HepG2 (cell line): ENCODE measurements around the gene THAP3. TPM values are rescaled to one million over a fixed set of nuclear protein-coding genes. Genes with fewer than 3 reads are reported as not detected.

Experiments used
- BRD4 ChIP-seq: sonication (generic); formaldehyde crosslinking; IDR thresholded peaks from 2 replicates; pipeline ENCODE4 v1.4.0; 2020; ENCODE audit warnings: missing genetic modification reagents
- CAMTA2 ChIP-seq: sonication (generic); formaldehyde crosslinking; IDR thresholded peaks from 2 replicates; pipeline ENCODE4 v1.4.0; 2020; ENCODE audit warnings: mild to moderate bottlenecking, missing genetic modification reagents, borderline replicate concordance
- CHD2 ChIP-seq: IDR thresholded peaks from 2 replicates; pipeline ENCODE4 v1.6.1; 2011; ENCODE audit warnings: low read depth, low read length, improper control_type of control experiment
- CHD4 ChIP-seq: fragments of 200-600 bp; sonication (generic); IDR thresholded peaks from 2 replicates; pipeline ENCODE4 v1.7.0; 2017; ENCODE audit warnings: mild to moderate bottlenecking, low read length, borderline replicate concordance
- HHEX ChIP-seq: IDR thresholded peaks from 2 replicates; pipeline ENCODE4 v1.6.1; 2016; ENCODE audit warnings: control low read depth
- HNF1B ChIP-seq: sonication (generic); formaldehyde crosslinking; IDR thresholded peaks from 2 replicates; pipeline ENCODE4 v1.5.1; 2020; ENCODE audit warnings: mild to moderate bottlenecking, moderate library complexity, missing genetic modification reagents
- HNRNPH1 ChIP-seq: fragments of 200-400 bp; formaldehyde crosslinking; optimal IDR thresholded peaks from 2 replicates; pipeline ENCODE3; 2017; ENCODE audit warnings: mild to moderate bottlenecking, low read depth, low read length
- HNRNPK ChIP-seq: fragments of 200-400 bp; formaldehyde crosslinking; IDR thresholded peaks from 2 replicates; pipeline ENCODE4 v1.6.1; 2018; ENCODE audit warnings: low read length, low read depth, moderate library complexity, mild to moderate bottlenecking; ENCODE audit not compliant: poor library complexity, severe bottlenecking
- ISL2 ChIP-seq: sonication (generic); formaldehyde crosslinking; IDR thresholded peaks from 2 replicates; pipeline ENCODE4 v1.5.0; 2020; ENCODE audit warnings: missing genetic modification reagents
- MXD3 ChIP-seq: IDR thresholded peaks from 2 replicates; pipeline ENCODE4 v1.6.1; 2016; ENCODE audit warnings: mild to moderate bottlenecking, missing biosample characterization, missing genetic modification reagents
- NFKBIZ ChIP-seq: IDR thresholded peaks from 2 replicates; pipeline ENCODE4 v1.6.1; 2018; ENCODE audit warnings: missing genetic modification reagents, missing compliant biosample characterization
- SAFB2 ChIP-seq: sonication (generic); formaldehyde crosslinking; IDR thresholded peaks from 2 replicates; pipeline ENCODE4 v1.5.1; 2020; ENCODE audit warnings: missing genetic modification reagents, low read depth, mild to moderate bottlenecking, borderline replicate concordance
- TAF1 ChIP-seq: sonication (generic); formaldehyde crosslinking; IDR thresholded peaks from 2 replicates; pipeline ENCODE4 v1.4.0; 2020; ENCODE audit warnings: missing genetic modification reagents
- TP53 ChIP-seq: sonication (generic); formaldehyde crosslinking; conservative IDR thresholded peaks from 2 replicates; pipeline ENCODE4 v1.4.0; 2020; ENCODE audit warnings: missing genetic modification reagents
- TSC22D2 ChIP-seq: sonication (generic); formaldehyde crosslinking; IDR thresholded peaks from 2 replicates; pipeline ENCODE4 v1.5.1; 2020; ENCODE audit warnings: missing genetic modification reagents, mild to moderate bottlenecking, borderline replicate concordance
- U2AF1 ChIP-seq: fragments of 200-400 bp; formaldehyde crosslinking; optimal IDR thresholded peaks from 2 replicates; pipeline ENCODE3; 2017; ENCODE audit warnings: mild to moderate bottlenecking, low read depth, low read length
- YY1 ChIP-seq: IDR thresholded peaks from 2 replicates; pipeline ENCODE4 v1.6.1; 2011; ENCODE audit warnings: low read length, low read depth, moderate library complexity, mild to moderate bottlenecking; ENCODE audit not compliant: insufficient read depth, insufficient replicate concordance
- ZBTB20 ChIP-seq: sonication (generic); formaldehyde crosslinking; IDR thresholded peaks from 2 replicates; pipeline ENCODE4 v1.8.1; 2023; ENCODE audit warnings: missing genetic modification reagents, low read depth, mild to moderate bottlenecking, borderline replicate concordance
- ZKSCAN1 ChIP-seq: fragments of 150-350 bp; IDR thresholded peaks from 2 replicates; pipeline ENCODE4 v1.6.1; 2014; ENCODE audit warnings: low read length
- ZNF296 ChIP-seq: sonication (generic); formaldehyde crosslinking; conservative IDR thresholded peaks from 2 replicates; pipeline ENCODE4 v1.5.0; 2020; ENCODE audit warnings: mild to moderate bottlenecking, missing genetic modification reagents
- ZNF451 ChIP-seq: sonication (generic); formaldehyde crosslinking; IDR thresholded peaks from 2 replicates; pipeline ENCODE4 v1.5.0; 2020; ENCODE audit warnings: mild to moderate bottlenecking, missing genetic modification reagents
- ZNF468 ChIP-seq: sonication (generic); formaldehyde crosslinking; IDR thresholded peaks from 2 replicates; pipeline ENCODE4 v1.8.0; 2022; ENCODE audit warnings: mild to moderate bottlenecking, moderate library complexity, missing genetic modification reagents
- polyA plus RNA-seq, 8 experiments: library from polyadenylated mRNA; depleted of rRNA in 3 of 8; stranded (reverse) in 7 of 8; unstranded in 1 of 8; fragments of >200 nt; fragmentation: Illumina TruSeq in 4 of 8; extraction: Trizol in 4 of 8; gene quantifications; 2 replicates each; pipeline versions ENCODE4 v1.2.1 to v1.2.3, GENCODE V29; 2011 to 2016; ENCODE audit warnings: low read depth in 4 of 8, missing spikeins in 1 of 8, mixed read lengths in 1 of 8; ENCODE audit not compliant: insufficient read depth in 1 of 8
- total RNA-seq, 5 experiments: library from RNA; depleted of rRNA; stranded (reverse); fragments of >200 nt; fragmentation: Illumina TruSeq; extraction: Trizol; gene quantifications; 2 replicates each; pipeline ENCODE4 v1.2.3, GENCODE V29; 2016; ENCODE audit warnings: low read depth in 1 of 5
- TF ChIP-seq, protein P1 (sequence below): sonication (generic); formaldehyde crosslinking; IDR thresholded peaks from 2 replicates; pipeline ENCODE4 v1.4.0; 2020; ENCODE audit warnings: missing genetic modification reagents, borderline replicate concordance
- TF ChIP-seq, protein P2 (sequence below): sonication (generic); formaldehyde crosslinking; IDR thresholded peaks from 2 replicates; pipeline ENCODE4 v1.5.1; 2020; ENCODE audit warnings: mild to moderate bottlenecking, missing genetic modification reagents, moderate library complexity

THAP3 gene
- total and polyA plus RNA-seq, 2 of the 13 experiments (the other 11 are each of a cell fraction or from before 2014, with no cell fraction given), result 10.3 to 14.9 TPM

DNA sequence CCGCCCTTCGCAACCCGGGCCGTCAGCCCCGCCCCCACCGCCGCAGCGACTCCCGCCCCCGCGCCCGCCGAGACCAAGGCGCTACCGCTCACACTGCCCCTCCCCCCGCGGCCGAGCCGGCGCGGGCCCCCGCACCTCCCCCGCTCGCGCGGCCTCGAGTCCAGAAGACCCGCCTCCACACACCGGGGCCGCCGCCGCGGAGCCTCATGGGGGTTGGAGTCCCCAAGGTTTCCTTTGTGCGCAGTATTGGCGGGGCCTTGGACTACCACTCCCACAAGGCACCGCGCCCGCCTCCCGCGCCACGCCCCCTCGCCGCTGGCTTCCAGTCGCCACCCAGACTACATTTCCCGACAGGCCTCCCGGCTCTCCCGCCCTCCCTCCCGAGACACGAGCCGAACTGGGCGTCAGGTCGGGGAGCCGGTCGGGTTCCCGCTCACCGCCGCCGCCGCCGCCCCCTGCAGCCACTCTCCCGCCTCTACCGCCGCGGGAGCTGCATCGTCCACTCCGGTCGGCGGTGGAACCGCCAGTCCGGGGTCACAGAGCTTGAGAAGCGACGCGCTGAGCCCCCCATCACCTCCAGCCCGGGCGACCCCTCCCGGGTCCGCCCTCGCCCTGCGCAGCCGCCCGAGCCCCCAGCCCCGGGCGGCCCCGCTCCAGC lies 11.2 kb upstream of the THAP3 start, which contains the start of gene PHF13 (continued):
- TF ChIP-seq HNRNPK (peak; percentile 69), TP53 (CRISPR knock-in tag) (no peak), HNF1B (peak; percentile 78), HNRNPH1 (no peak), ZNF451 (CRISPR knock-in tag) (0 out of 2 replicates have a peak, but pooled peaks have one; percentile 4), U2AF1 (no peak), HHEX (CRISPR knock-in tag) (no peak), CHD4 (no peak), CHD2 (peak; percentile 73), ZKSCAN1 (no peak), TAF1 (CRISPR knock-in tag) (0 out of 2 replicates have a peak, but pooled peaks have one; percentile 24), NFKBIZ (CRISPR knock-in tag) (peak; percentile 26; the same call in 1 of the 2 replicates), TSC22D2 (CRISPR knock-in tag) (0 out of 2 replicates have a peak, but pooled peaks have one; percentile 43), ZNF296 (CRISPR knock-in tag) (no peak), ZBTB20 (no peak), ZNF468 (CRISPR knock-in tag) (no peak), MXD3 (CRISPR knock-in tag) (no peak), YY1 (peak; percentile 76), SAFB2 (CRISPR knock-in tag) (no peak), CAMTA2 (CRISPR knock-in tag) (no peak), BRD4 (peak; percentile 48; the same call in 1 of the 2 replicates), ISL2 (peak; percentile 70)
- TF ChIP-seq, protein P1, sequence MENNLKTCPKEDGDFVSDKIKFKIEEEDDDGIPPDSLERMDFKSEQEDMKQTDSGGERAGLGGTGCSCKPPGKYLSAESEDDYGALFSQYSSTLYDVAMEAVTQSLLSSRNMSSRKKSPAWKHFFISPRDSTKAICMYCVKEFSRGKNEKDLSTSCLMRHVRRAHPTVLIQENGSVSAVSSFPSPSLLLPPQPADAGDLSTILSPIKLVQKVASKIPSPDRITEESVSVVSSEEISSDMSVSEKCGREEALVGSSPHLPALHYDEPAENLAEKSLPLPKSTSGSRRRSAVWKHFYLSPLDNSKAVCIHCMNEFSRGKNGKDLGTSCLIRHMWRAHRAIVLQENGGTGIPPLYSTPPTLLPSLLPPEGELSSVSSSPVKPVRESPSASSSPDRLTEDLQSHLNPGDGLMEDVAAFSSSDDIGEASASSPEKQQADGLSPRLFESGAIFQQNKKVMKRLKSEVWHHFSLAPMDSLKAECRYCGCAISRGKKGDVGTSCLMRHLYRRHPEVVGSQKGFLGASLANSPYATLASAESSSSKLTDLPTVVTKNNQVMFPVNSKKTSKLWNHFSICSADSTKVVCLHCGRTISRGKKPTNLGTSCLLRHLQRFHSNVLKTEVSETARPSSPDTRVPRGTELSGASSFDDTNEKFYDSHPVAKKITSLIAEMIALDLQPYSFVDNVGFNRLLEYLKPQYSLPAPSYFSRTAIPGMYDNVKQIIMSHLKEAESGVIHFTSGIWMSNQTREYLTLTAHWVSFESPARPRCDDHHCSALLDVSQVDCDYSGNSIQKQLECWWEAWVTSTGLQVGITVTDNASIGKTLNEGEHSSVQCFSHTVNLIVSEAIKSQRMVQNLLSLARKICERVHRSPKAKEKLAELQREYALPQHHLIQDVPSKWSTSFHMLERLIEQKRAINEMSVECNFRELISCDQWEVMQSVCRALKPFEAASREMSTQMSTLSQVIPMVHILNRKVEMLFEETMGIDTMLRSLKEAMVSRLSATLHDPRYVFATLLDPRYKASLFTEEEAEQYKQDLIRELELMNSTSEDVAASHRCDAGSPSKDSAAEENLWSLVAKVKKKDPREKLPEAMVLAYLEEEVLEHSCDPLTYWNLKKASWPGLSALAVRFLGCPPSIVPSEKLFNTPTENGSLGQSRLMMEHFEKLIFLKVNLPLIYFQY (CRISPR knock-in tag), result peak; percentile 17; the same call in 1 of the 2 replicates
- TF ChIP-seq, protein P2, sequence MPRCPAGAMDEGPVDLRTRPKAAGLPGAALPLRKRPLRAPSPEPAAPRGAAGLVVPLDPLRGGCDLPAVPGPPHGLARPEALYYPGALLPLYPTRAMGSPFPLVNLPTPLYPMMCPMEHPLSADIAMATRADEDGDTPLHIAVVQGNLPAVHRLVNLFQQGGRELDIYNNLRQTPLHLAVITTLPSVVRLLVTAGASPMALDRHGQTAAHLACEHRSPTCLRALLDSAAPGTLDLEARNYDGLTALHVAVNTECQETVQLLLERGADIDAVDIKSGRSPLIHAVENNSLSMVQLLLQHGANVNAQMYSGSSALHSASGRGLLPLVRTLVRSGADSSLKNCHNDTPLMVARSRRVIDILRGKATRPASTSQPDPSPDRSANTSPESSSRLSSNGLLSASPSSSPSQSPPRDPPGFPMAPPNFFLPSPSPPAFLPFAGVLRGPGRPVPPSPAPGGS (CRISPR knock-in tag), result 0 out of 2 replicates have a peak, but pooled peaks have one; percentile 43
